SK-N-SH (cell line): ENCODE results near the gene CCL16.

ENCODE experiments used
- CTCF ChIP-seq: fragments of 200-600 bp; sonication (generic); IDR thresholded peaks from 2 replicates; pipeline ENCODE4 v1.6.1; 2017; ENCODE audit warnings: antibody characterized with exemption, mild to moderate bottlenecking, moderate library complexity
- JUND ChIP-seq: IDR thresholded peaks from 2 replicates; pipeline ENCODE4 v1.4.0; 2012
- POLR2AphosphoS5 ChIP-seq: IDR thresholded peaks from 2 replicates; pipeline ENCODE4 v1.6.1; 2012; ENCODE audit warnings: low read depth, low read length
- SMC3 ChIP-seq: IDR thresholded peaks from 2 replicates; pipeline ENCODE4 v1.6.1; 2012; ENCODE audit warnings: low read depth, low read length, improper control_type of control experiment
- YY1 ChIP-seq: IDR thresholded peaks from 2 replicates; pipeline ENCODE4 v1.4.0; 2012; ENCODE audit warnings: low read depth, mild to moderate bottlenecking
- ZBTB33 ChIP-seq: IDR thresholded peaks from 2 replicates; pipeline ENCODE4 v1.4.0; 2012; ENCODE audit warnings: low read depth, borderline replicate concordance

- no peak for TF ChIP-seq ZBTB33
- TF ChIP-seq YY1 = no peak
- no peak for TF ChIP-seq SMC3
- TF ChIP-seq CTCF = no peak
- TF ChIP-seq POLR2AphosphoS5 = no peak
- no peak for TF ChIP-seq JUND
These were observed 9.2 kb downstream of the CCL16 start for GRCh38 chr17:35972066-35972465.
